Right lobe of liver (tissue), 6 donors: ENCODE data around the gene SNX19. TPM values are rescaled to one million over a fixed set of nuclear protein-coding genes. Genes with fewer than 3 reads are reported as not detected.

Source experiments
- ATAC-seq, 4 donors: fragments of 200-7000 bp; cut with Tn5 transposase; one replicate each; pipeline ENCODE4 v1.9.1; 2020; ENCODE audit warnings: mild to moderate bottlenecking in 4 of 4, moderate library complexity in 4 of 4
- DNase-seq, 3 donors: peaks; one replicate each; pipeline ENCODE4 v3.0.0-alpha.2; 2020
- H3K27ac ChIP-seq, 3 donors: fragments of 200-600 bp; one replicate each; pipeline ENCODE4 v1.8.0; 2022
- H3K27me3 ChIP-seq, 2 donors: fragments of 200-600 bp; one replicate each; pipeline ENCODE4 v1.8.0; 2022
- H3K36me3 ChIP-seq, 4 donors: fragments of 200-600 bp; sonication (generic) in 1 of 4; one replicate each; pipeline versions ENCODE4 v1.5.1 to v1.8.0; 2017 to 2022; ENCODE audit warnings: control low read depth in 1 of 4
- H3K4me1 ChIP-seq, 4 donors: fragments of 200-600 bp; sonication (generic) in 1 of 4; one replicate each; pipeline versions ENCODE4 v1.5.1 to v1.8.0; 2017 to 2022; ENCODE audit warnings: control low read depth in 1 of 4
- H3K4me3 ChIP-seq, 3 donors: fragments of 200-600 bp; one replicate each; pipeline ENCODE4 v1.8.0; 2022
- H3K9me3 ChIP-seq, 4 donors: fragments of 200-600 bp; sonication (generic) in 1 of 4; one replicate each; pipeline versions ENCODE4 v1.5.1 to v1.8.0; 2017 to 2022; ENCODE audit warnings: control low read depth in 1 of 4
- POLR2A ChIP-seq: fragments of 450-650 bp; IDR thresholded peaks from one replicate; pipeline ENCODE4 v1.6.1; 2017; ENCODE audit warnings: antibody characterized with exemption, mild to moderate bottlenecking
- WGBS: methylation state at CpG from one replicate; pipeline ENCODE4 v1.1.6; 2018; ENCODE audit warnings: low coverage, low lambda C conversion rate; ENCODE audit not compliant: insufficient coverage; ENCODE audit errors: missing lambda C conversion rate; 5-methylcytosine and 5-hydroxymethylcytosine counted together
- intact Hi-C, 2 donors: fragments of 100-400 bp; cut with DNase I; formaldehyde crosslinking; loops; one replicate each; pipeline versions ENCODE4 v1.11.2 to v1.14.1; 2022
- total RNA-seq, 6 experiments: library from RNA; depleted of rRNA in 2 of 6; stranded (reverse); fragments of >200 nt in 2 of 6; fragmentation: NEBNext Ultra II Directional in 3 of 6; extraction: Animal tissue kit (Norgen Biotek cat#: 25700) in 3 of 6; gene quantifications; one replicate each; pipeline versions ENCODE4 v1.1.0 to v1.2.4, GENCODE V29; 2016 to 2023
- TF ChIP-seq, protein P1 (sequence below), 4 donors: fragments of 200-600 bp in 3 of 4; fragments of 450-650 bp in 1 of 4; IDR thresholded peaks; one replicate each; pipeline versions ENCODE4 v1.5.1 to v1.8.0; 2016 to 2022; ENCODE audit warnings: antibody characterized with exemption in 4 of 4, mild to moderate bottlenecking in 2 of 4
- donor health status: DM: no; HTN: yes; CAD: no.
- donor health status: DM: no; HTN: no; CAD: no.
- donor health status: DM: no; HTN: no; CAD: no.
- donor health status: DM: no; HTN: yes; CAD: no.
- donor health status: DM: no; HTN: yes; CAD: no.

SNX19 gene
- total RNA-seq, 6 experiments from 2014 or later = 23.3 to 74.4 (median 32.7) TPM

DNA sequence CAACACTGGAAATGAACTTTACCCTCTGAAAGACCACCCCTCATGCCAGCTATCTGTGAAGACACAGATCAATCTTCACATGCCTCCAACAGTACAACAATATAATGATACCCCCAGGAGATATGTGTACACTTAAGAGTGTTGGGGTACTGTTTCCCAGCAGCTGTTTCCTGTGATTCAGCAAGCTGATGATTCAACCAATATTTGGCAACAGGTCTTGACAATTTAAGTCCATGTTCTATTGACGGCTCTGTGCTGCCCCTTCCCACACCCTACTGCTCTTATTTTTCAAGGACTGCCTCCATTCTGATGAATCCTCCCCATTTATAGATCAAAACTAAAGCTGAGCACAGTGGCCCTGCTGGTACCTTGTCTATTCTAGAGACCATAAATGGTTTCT, 6.6 kb downstream of the SNX19 start:
- DNase-seq (no peak), ATAC-seq (no peak)
- no peaks in the 10 kb centered on the region for H3K27me3 ChIP-seq
- intact Hi-C loops = no loop called here
- 50% methylated on average over 1 of the region's 1 CpG for WGBS
- H3K4me3 ChIP-seq = no peak overlapping the region
- H3K9me3 ChIP-seq = no peaks in the 10 kb centered on the region
- no peak overlapping the region for H3K27ac ChIP-seq
- H3K36me3 ChIP-seq = peaks cover 0 to 55% (median 24%) of the 10 kb centered on the region in 4 donors
- no peak for TF ChIP-seq POLR2A
- no peaks in the 10 kb centered on the region for H3K4me1 ChIP-seq

DNA sequence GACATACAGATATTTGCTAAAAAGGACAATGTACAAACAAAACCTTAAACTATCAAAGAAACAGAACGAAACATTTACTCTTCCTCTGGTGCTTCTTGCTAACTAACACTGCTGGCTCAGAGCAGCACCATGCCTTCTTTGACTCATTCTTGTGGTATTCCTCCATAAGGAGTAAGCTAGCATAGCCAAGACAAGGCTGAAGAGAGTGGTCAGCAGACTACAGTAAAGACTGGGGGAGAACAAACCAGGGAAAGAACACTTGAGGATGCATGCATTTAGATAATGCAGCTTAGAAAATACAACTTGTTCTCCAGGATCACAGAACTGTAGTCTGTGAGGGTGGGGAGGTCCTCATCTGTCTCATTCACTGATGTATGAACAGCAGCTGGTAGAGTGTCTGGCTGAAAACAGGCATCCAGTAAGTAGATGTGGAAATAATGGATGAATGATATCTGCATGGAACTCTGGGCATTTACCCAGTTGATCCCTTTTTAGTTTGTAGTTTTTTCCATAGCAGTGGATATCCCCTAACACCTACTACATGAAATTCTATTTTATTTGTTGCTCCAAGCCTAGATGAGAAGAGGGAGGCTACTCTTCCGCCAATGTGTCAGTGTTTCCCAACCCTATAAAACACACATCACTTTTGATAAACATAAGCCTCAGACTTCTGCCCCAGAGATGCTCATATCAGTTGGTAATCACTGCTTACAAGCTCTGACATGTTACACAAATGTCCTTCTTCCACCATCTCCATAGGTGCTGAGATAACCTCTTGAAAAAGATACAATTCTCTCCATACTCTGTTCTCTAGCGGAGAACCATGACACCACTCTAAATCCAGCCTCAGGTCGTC, 7.3 kb downstream of the SNX19 start:
- no peaks in the 10 kb centered on the region for H3K9me3 ChIP-seq
- 93% methylated on average over 4 of the region's 4 CpGs for WGBS
- no peak overlapping the region for H3K27ac ChIP-seq
- intact Hi-C loops = no loop called here
- DNase-seq = no peak
- H3K27me3 ChIP-seq = no peaks in the 10 kb centered on the region
- ATAC-seq = no peak
- peaks cover 0 to 59% (median 27%) of the 10 kb centered on the region in 4 donors for H3K36me3 ChIP-seq
- TF ChIP-seq, protein P1, sequence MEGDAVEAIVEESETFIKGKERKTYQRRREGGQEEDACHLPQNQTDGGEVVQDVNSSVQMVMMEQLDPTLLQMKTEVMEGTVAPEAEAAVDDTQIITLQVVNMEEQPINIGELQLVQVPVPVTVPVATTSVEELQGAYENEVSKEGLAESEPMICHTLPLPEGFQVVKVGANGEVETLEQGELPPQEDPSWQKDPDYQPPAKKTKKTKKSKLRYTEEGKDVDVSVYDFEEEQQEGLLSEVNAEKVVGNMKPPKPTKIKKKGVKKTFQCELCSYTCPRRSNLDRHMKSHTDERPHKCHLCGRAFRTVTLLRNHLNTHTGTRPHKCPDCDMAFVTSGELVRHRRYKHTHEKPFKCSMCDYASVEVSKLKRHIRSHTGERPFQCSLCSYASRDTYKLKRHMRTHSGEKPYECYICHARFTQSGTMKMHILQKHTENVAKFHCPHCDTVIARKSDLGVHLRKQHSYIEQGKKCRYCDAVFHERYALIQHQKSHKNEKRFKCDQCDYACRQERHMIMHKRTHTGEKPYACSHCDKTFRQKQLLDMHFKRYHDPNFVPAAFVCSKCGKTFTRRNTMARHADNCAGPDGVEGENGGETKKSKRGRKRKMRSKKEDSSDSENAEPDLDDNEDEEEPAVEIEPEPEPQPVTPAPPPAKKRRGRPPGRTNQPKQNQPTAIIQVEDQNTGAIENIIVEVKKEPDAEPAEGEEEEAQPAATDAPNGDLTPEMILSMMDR (IDR thresholded peaks at IDR 0.05) = no peak
- TF ChIP-seq POLR2A = no peak
- H3K4me3 ChIP-seq = no peak overlapping the region
- no peaks in the 10 kb centered on the region for H3K4me1 ChIP-seq

DNA sequence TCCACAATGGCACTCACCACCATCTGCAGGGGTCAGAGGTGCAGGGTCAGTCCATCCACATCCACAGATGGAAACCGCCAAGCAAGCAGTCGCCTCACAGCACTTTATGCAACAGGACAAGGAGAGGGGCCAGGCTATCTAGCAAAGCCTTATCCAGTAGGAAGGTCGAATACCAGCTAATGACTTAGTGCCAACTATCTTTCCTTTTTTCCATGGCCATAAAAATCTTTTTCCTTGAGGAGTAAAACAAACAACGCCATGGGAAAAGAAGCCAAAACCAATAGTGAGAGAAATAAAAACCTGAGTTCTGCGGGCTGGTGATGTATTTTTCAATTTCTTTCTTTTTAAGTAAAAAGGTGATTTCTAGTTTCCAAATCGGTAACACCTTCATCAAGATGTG, 8.2 kb downstream of the SNX19 start:
- Histone ChIP-seq H3K4me3 (no peak overlapping the region), H3K4me1 (no peaks in the 10 kb centered on the region), H3K9me3 (no peaks in the 10 kb centered on the region), H3K36me3 (peaks cover 0 to 63% (median 32%) of the 10 kb centered on the region in 4 donors), H3K27me3 (no peaks in the 10 kb centered on the region), H3K27ac (no peak overlapping the region)
- DNase-seq (no peak), ATAC-seq (no peak)
- intact Hi-C loops = no loop called here
- WGBS = 81% methylated on average over 4 of the region's 6 CpGs
- TF ChIP-seq, protein P1 (IDR thresholded peaks at IDR 0.05) = no peak
- no peak for TF ChIP-seq POLR2A

GRCh38 chr11:130907229-130907628, 9.1 kb downstream of the SNX19 start:
- Histone ChIP-seq H3K27ac (no peak overlapping the region), H3K36me3 (peaks cover 0 to 72% (median 39%) of the 10 kb centered on the region in 4 donors), H3K4me3 (no peak overlapping the region), H3K4me1 (no peaks in the 10 kb centered on the region), H3K27me3 (no peaks in the 10 kb centered on the region), H3K9me3 (no peaks in the 10 kb centered on the region)
- ATAC-seq (no peak), DNase-seq (no peak)
- TF ChIP-seq, protein P1 (IDR thresholded peaks at IDR 0.05) = no peak
- no peak for TF ChIP-seq POLR2A
- intact Hi-C loops = no loop called here

- no peak for DNase-seq
- Histone ChIP-seq H3K4me1 (no peaks in the 10 kb centered on the region), H3K27ac (no peak overlapping the region), H3K27me3 (no peaks in the 10 kb centered on the region), H3K9me3 (no peaks in the 10 kb centered on the region), H3K4me3 (no peak overlapping the region), H3K36me3 (peaks cover 0 to 78% (median 43%) of the 10 kb centered on the region in 4 donors)
- 100% methylated on average over 2 of the region's 2 CpGs for WGBS
- no peak for ATAC-seq
- TF ChIP-seq, protein P1 (IDR thresholded peaks at IDR 0.05) = no peak
- TF ChIP-seq POLR2A = no peak
- intact Hi-C loops = no loop called here
Observed at GRCh38 chr11:130906616-130907015, 9.7 kb downstream of the SNX19 start.
